ENCODE measurements around the gene TSPO2. TPM values are rescaled to one million over a fixed set of nuclear protein-coding genes. Genes with fewer than 3 reads are reported as not detected.

TSPO2 gene
- total RNA-seq, 1 experiment from 2014 or later: not detected

GRCh38 chr6:41092421-41093140, 50.3 kb downstream of the TSPO2 start (continued):
- TF ChIP-seq ZBTB33 (IDR thresholded peaks at IDR 0.05; ENCODE audit: extremely low read depth, insufficient replicate concordance, low read length): no peak
- TF ChIP-seq JUND (IDR thresholded peaks at IDR 0.05): no peak

- peaks cover 55 to 65% of the 10 kb centered on the region in 2 experiments for H3K36me3 ChIP-seq (ENCODE audit: control insufficient read depth in 1 of 2, insufficient read depth in 2 of 2, low read length in 2 of 2)
Measured at GRCh38 chr6:41093729-41094128, 51.5 kb downstream of the TSPO2 start.

More at GRCh38 chr6:41093729-41094128, 51.5 kb downstream of the TSPO2 start:
- TF ChIP-seq ZNF274 (IDR thresholded peaks at IDR 0.05; ENCODE audit: low read depth, low read length) (no peak), SRF (IDR thresholded peaks at IDR 0.05; ENCODE audit: low read depth) (no peak), CTCF (IDR thresholded peaks at IDR 0.05 in 2 of 3, conservative IDR thresholded peaks at IDR 0.05 in 1 of 3; ENCODE audit: borderline replicate concordance in 1 of 3, insufficient read depth in 1 of 3, low read depth in 2 of 3, low read length in 2 of 3) (no peak), YY1 (IDR thresholded peaks at IDR 0.05; ENCODE audit: extremely low read depth, insufficient replicate concordance, low read depth, low read length) (no peak), SIN3A (IDR thresholded peaks at IDR 0.05; ENCODE audit: low read depth) (no peak)
- H3K79me2 ChIP-seq (ENCODE audit: insufficient read depth, low read length): no peaks in the 10 kb centered on the region; the same call in 1 of the 2 replicates
- ChIA-PET RAD21 (ENCODE audit: low non-redundant PET in 1 of 2, low total read pairs in 2 of 2, uncharacterized antibody in 2 of 2, unreplicated experiment in 2 of 2) (no interaction called here), POLR2A (interaction anchor here (0.7 kb wide), 1 partner anchor 106 kb away, joined by 3 read pairs; no protein-coding TSS in a partner anchor), CTCF (no interaction called here)
- no peaks in the 10 kb centered on the region for H3K27me3 ChIP-seq (ENCODE audit: insufficient read depth, low read length)
- ATAC-seq (no peak), DNase-seq (ENCODE audit: low read depth, low spot score) (no peak)
- intact Hi-C loops (cut with micrococcal nuclease): no loop called here
- no TSS peak for BruUV-seq (replicated peaks)
- no peaks in the 10 kb centered on the region for H3K9me3 ChIP-seq (ENCODE audit: control insufficient read depth in 1 of 2, insufficient read depth in 1 of 2, low read depth in 1 of 2, low read length in 2 of 2)
- no peaks in the 10 kb centered on the region for H4K20me1 ChIP-seq (ENCODE audit: insufficient read depth)
- no peak overlapping the region for H3K4me3 ChIP-seq (replicated peaks in 1 of 2; ENCODE audit: low read depth in 1 of 2, low read length in 2 of 2)
- no peaks in the 10 kb centered on the region for H3K4me1 ChIP-seq (ENCODE audit: control insufficient read depth in 1 of 2, insufficient read depth in 2 of 2, low read length in 2 of 2)
- H3K9ac ChIP-seq (ENCODE audit: low read length): no peak overlapping the region
- H2AFZ ChIP-seq (ENCODE audit: low read depth, low read length, poor library complexity, severe bottlenecking): no peak overlapping the region
- H3K4me2 ChIP-seq (ENCODE audit: low read length): no peak overlapping the region
- no peak overlapping the region for H3K27ac ChIP-seq (ENCODE audit: low read depth, low read length)
- no peaks in the 10 kb centered on the region for H3K9me2 ChIP-seq (ENCODE audit: insufficient read depth)

Other genes with a start within 250 kb of the TSPO2 start
- 2.2 TPM for gene UNC5CL, start 3.2 kb upstream of the TSPO2 start, total RNA-seq (2021; ENCODE audit: unreplicated experiment)
- gene APOBEC2, start 10.7 kb downstream of the TSPO2 start, total RNA-seq (2021; ENCODE audit: unreplicated experiment): not detected
- gene OARD1, start 29.9 kb downstream of the TSPO2 start, total RNA-seq (2021; ENCODE audit: unreplicated experiment): 28.7 TPM
- gene NFYA, start 30.5 kb downstream of the TSPO2 start, total RNA-seq (2021; ENCODE audit: unreplicated experiment): 28.7 TPM
- gene TREML1, start 111.9 kb downstream of the TSPO2 start, total RNA-seq (2021; ENCODE audit: unreplicated experiment): not detected
- gene TREM2, start 120.6 kb downstream of the TSPO2 start, total RNA-seq (2021; ENCODE audit: unreplicated experiment): not detected
- gene TREML2, start 158.7 kb downstream of the TSPO2 start, total RNA-seq (2021; ENCODE audit: unreplicated experiment): not detected
- gene TREML4, start 185.9 kb downstream of the TSPO2 start, total RNA-seq (2021; ENCODE audit: unreplicated experiment): not detected
- 0.22 TPM for gene TREM1, start 244.2 kb downstream of the TSPO2 start, total RNA-seq (2021; ENCODE audit: unreplicated experiment)